HS-27A (cell line): Measurements from ENCODE around the gene TRPM5.

Experiments
- DNase-seq: peaks from one replicate; pipeline ENCODE4 v3.0.0-alpha.2; 2012; ENCODE audit warnings: low read depth, missing footprints

The TRPM5 gene

DNA sequence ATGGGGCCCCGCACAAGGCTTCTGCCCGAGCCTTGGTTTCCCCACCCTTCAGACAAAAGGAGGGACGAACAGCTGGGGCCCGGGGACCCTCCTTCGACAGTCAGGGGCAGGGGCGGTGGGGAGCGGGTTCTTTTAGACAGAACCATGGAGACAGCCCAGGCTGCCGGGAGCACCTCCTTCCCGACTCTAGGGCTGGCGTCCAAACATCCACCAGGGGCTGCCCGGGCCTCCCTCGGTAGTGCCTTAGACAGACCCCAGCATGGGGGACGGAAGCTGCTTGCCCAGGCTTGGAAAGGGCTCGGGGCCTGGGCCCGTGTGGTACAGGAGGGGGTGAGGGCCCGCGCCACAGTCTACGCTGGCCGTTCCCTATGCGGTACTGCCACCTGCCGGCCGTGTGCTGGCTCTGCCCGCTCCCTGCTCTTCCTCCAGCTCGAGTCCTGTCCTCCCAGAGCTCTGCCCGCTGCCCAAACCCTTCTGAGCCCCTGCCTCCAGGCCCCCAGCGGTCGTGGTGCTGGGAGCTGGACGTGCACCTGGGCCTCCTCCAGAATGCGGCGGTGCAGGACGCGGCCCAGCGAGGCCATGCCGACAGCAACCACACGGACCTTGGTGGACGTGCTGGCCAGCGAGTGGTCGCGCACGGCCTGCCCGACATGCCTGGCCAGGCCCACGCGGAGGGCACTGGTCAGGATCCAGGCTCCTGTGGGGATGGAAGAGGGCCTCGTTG is 23.6 kb downstream of the TRPM5 start:
- DNase-seq = no peak

DNA sequence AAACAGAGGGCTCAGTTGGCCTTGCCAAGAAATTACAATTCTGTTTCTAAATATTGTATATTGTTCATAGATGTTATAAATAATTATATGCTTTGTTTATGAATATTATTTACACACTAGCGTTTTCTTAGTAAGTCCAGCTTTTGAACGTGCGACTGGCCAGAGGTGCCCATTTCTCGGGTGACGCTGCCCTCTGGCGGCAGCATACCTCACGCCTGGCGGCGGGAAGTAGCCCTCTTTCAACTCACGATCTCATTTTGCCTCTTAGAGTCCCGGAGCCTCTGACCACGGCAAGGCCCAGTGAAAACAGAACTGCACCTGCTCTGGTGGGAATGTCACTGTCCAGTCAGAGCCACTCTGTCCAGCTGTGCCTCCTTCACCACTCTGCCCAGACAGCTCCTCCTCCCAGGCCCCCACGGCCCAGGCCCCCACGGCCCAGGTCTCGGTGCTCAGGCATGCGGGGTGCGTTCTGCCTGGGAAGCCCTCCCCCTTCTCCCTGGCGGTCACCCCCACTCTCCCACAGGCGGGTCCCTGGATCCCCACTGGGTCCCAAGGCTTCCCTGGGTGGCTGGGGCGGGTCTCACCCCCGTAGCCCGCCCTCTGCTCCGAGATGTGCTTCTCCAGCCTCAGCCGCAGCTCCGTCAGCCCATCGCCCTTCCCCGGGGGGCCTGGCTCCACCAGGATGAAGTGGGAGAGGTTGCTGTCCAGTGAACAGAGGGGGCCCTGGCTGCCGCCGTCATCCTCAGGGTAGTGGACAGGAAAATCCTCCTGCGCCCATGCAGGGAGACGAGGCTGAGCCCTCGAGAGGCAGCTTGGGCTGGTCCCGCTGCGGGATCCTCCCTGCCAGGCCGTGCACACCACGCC is 24.4 kb downstream of the TRPM5 start:
- DNase-seq = no peak

DNA sequence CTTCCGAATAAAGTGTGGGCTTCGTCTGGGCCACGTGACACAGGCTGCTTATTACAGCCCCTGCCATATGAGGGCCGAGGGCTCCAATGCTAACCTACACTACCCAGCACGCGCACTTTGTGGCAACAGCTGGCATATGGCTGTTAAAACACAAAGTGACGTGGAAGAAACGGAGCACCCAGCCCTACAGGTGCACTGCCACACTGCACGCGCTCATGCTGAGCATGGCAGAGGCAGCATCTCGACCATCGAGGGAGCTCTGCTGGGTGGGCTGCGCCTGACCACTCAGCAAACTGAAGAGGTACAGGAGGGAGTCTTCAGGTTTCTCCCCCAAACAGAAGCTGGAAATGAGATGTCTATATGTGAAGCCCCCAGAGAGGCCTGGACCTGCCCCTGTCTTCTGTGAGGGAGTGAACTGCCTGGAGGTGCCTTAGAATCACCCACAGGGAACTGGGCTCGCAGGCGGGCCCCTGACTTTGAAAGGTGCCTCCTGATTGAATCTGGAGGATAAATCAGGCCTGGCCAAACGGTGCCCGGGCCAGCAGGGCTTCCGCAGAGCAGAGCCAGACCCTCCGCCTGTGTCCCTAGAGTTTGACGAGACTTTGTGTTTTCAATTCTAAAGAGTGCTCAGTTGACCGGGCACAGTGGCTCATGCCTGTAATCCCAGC is 25.5 kb downstream of the TRPM5 start:
- no peak for DNase-seq

DNA sequence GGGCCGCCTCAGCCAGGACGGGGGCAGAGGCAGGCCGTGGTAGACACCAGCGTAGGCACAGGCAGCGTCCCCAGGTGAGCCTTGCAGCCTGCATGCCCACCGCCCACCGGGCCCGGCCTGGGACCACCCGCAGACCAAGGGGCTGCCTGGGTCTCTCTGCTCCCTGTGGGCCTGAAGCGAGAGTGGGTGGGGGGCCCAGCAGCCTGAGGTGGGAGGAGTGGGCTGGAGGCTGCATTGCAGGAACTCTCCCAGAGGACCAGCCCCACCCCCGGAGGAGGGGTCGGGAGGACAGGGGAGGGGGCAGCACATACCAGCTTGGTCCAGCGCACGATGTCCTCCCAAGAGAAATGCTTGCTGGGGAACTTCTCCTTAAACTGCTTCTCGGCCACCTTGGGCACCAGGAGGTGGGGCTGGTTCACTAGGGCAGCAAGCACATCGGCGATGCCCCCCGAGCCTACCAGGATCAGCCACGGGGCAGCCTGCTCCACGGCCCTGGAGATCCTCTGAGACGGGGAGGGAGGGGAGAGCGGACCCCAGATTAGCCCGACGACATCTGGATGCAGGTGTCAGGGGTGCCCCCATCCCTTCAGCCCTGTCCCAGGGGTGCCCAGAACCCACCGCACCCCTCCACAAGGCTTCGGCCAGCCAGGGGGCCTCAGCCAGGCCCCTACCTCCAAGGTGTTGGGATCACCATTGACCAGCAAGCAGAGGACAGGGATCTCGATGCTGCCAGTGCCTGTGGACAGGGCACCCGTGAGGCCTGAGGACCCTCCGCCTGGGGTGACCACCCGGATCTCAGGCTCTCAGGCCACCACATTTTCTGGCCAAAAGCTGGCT is 26.2 kb downstream of the TRPM5 start:
- DNase-seq = no peak

DNA sequence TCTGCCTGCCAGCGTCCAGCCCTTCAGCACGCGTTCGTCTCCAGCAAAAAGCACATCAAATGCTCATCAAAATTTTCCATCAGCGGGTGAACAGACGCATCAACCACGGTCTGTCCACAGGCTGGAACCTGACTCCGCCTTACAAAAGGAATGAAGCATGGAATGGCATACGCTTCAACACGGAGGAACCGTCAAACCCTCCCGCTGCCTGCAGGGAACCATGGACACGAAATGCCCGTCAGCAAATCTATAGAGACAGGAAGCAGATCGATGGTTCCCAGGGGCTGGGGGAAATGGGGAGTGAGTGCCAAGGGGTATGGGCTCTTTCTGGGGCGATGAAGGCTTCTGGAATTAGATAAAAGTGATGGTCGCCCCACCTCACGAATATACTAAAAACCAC is 27.5 kb downstream of the TRPM5 start:
- no peak for DNase-seq

DNA sequence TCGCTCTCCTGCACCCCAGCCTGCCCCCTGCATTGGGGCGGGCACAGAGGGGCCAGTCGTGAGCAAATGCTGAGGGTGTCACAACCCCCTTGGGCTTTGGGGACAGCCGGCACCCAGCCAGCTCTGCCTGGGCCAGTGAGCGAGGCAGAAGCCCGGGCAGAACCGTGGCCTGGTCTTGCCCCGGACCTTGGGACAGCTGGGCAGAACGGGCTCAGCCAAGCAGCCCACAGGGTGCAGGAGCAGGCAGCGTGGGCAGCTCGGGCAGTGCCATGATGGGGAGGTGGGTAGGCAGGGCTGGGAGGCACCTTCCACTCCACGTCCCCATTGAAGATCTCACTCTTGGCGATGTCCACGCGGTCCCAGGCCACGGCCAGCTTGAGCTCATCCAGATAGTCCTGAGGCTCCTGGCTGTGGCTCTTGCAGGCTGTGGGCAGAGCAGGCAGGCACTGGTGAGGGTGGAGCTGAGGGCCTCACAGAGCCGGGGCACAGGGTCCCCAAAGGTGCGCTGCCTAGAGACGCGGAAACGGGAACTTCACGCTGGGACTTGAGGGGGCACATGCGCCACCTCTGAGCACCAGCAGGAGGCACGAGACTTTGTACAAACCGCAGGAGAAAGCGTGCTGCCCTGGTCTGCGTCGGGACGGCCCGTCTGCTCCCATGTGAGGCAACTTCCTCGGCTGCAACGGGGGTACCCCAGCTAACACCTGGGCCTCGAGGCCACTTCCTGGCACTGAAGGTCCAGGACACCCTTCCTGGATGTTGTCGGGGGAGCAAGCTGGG is 28.5 kb downstream of the TRPM5 start:
- DNase-seq = no peak

DNA sequence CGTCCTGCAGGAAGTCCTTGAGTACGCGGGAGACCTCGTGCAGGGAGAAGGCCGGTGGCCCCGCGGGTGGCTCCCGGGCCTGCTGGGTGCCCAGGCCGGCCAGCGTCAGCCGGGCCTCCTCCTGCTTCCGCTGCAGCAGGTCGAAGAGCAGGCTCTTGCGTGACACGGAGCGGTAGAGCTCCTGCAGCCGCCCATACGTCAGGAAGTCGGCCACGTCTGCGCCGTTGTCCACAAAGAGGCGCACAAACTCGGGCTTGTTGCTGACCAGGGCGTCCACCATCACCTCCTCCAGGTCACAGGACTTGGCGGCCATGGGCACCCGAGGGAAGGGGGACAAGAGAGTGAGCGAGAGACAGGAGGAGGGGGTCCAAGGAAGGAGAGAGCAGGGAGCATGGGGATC is 29.1 kb downstream of the TRPM5 start:
- no peak for DNase-seq

DNA sequence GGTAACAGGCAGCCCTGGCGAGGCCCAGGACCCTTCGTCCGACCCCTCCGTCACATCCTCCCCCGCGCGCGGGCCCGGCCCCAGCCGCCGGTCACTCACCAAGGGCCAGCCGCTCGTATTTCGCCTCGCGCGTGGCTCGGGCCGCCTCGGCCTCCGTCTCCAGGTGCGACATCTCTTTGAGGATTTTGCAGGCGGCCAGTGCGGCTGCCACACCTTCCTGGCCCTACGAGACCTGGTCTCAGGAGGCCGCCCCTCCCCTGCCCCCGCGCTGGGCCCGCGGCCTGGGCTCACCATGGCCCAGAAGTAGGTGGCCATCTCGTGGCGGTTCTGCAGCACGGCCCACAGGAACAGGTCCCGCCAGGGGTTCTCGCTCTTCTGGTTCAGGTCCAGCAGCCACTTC is 29.7 kb downstream of the TRPM5 start:
- DNase-seq = no peak

DNA sequence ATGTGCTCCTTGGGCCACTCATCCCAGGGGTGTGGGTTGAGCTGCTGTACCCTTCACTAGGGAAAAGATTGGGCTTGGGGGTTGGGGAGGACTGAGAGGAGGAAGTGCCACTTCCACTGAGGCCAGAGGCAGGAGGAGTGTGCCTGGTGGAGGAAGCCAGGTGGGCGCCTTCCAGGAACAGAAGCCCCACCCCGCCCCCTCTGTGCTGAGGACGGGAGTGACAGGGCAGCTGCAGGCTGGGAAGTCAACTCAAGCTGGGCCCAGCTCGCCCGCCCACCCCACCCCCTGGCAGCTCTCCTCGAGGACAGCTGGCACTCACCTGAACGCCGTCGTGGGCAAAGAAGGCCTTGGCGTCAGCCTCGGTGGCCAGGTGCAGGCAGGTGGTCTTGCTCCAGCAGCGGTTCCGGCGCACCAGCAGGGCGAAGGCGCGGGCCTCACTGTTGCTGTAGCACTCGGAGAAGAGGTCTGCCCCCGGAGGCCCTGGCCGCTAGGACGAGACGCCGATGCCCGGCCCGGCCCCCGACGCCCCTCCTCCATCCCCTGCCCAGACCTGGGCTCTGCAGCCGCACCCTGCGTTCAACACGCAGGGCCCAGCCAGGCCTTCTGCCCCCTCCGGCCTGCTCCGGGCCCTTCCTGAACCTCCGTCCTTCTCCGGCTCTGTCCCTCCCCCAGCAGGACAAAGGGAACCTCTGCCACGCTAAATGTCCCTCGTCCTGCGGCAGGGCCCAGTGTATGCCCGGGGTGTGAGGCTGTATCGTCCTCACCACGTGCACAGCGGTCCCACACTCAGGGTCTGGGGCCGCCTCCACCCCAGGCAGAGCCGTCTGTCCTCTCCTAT is 30.4 kb downstream of the TRPM5 start:
- DNase-seq = no peak

DNA sequence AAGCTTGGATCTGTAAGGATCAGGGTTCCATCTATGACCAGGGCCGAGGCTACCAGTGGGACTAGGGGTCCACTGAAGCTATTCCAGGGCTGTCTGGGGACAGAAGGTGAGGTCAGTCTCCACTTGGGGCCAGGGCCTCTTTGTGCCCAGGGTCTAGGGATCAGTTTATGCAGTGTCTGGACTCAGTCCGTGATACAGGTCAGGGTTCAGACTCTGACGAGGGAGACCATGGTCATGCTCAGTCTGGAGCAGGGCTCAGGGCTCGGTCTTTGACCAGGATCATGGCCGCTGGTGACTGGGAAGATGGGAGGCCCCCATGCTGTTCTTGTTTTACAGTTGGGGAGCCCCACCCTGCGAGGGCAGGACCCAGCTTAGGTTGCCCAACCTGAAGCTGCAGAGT is 32.0 kb downstream of the TRPM5 start:
- DNase-seq = no peak

DNA sequence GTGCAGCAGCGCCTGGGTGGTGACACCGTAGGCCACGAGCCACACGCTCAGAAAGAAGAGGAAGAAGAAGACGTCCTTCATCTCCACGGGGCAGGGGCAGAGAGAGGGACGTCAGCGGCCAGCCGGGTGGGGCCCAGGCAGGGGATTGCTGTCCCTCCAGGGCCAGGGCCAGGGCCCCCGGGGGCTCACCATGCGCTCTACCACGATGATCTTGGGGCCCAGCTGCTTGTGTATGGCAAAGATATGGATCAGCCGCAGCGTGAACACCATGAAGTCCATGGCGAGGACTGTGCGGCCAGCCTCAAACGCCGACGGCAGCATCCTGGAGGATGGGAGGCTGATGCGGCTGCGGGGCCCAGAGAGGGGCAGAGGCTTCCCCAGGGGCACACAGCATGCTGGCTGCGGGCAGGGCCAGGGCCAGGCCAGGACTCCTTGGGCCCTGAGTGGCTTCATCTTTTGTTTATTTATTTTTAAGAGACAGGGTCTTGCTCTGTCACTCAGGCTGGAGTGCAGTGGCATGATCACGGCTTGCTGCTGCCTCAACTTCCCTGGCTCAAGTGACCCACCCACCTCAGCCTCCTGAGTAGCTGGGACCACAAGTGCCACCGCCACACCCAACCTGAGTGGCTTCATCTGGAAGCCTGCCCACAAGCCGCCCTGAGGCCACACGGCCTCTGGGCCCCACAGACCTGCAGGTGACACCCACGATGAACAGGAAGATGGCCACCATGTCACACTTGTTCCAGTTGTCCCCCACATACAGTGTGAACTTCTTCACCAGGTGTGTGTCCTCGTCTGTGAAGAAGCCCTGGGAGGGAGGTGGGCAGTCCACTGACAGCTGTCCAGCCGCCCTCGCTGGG is 32.6 kb downstream of the TRPM5 start:
- no peak for DNase-seq

DNA sequence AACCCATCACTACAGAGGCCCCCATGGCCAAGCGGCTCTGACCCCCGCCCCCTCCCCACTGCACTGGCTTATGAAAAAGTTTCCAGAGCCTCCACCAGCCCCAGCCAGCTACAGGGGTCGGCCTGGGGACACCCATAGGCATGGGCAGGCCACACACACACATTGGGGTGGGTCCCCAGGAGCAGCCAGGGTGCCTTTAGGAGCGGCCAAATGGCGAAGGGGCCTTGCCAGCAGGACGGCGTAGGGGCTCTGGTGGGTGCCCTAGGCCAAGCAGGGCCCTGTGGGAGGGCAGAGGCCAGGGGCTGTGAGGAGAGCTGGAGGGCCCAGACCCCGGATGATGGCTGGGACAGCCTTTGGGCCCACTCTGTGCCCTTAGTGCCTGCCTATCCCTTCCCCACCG is 33.7 kb downstream of the TRPM5 start:
- DNase-seq = no peak

DNA sequence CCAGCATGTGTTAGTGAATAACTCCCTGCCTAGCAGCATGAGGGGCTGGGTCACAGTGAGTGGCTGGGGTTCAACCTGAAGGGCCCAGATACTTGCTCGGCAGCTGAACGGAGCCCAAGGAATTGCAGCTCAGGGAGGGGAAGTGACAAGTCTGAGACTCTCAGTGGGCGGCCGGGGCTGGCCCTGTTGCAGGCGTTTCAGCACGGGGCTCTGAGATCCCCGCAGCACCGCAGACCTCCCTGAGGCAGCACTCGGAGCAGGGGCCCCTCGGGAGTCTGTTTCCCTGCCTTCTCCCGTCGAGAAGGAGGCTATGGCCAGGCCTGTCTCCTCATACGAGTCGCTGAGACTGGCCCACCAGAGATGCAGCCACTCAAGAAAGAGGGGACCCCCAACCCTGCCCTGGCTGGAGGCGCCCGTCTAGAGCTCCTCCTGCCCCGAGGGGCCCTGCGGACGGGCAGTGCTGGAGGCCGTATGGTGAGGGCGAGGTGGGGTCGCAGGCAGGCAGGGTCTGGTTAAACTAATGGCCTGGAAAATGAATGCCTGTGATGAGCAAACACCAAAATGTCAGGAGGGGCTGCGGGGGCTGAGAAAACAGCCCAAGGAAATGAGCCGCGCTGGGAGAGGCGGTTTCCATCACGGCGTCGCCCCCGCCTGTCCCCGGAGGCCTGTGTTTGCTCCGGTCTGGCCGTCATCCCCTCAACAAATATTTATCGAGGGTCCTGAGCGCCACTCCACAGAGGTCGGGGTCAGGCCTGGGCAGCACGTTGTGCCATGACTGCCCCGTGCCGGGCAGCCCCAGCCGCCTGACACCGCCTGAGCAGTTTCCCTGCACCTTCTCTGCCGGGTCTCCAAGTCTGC is 34.5 kb downstream of the TRPM5 start:
- DNase-seq = no peak

DNA sequence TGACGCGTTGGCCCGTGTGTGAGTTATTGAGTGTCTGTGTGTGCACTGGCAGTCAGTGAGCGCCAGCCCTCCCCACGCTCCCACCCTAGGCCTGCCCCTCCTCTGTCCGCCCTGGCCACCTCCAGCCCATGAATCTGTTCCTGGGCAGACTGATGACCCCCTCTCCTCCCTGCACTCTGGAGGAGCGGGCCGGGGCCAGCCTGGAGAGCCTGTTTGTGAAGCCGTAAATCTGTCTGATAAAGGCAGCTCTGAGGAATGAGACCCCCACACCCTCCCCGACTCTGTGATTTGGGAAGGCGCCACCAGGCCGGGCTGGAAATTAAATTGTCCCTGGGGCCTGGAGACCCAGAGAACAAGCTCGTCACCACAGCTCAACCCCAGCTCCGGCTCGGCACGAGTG is 35.2 kb downstream of the TRPM5 start:
- DNase-seq = no peak

DNA sequence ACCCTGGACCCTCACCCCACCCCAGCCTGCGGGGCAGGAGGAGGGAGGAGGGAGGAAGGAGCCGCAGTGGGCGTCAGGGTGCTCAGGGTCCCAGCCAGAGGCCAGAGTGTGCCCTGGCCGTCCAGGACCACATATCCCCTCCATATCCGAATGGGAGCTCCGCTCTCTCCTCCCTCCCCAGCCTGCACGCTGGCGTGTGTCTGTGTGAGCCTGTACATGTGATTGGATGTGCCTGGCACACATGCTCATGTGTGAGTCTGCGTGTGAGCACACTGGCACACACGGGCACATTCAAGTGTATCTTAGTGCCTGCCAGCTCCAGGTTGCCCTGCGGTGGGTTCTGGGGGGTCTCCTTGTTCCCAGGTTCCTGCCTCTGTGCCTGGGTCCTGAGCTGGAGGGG is 35.6 kb downstream of the TRPM5 start:
- DNase-seq = no peak

DNA sequence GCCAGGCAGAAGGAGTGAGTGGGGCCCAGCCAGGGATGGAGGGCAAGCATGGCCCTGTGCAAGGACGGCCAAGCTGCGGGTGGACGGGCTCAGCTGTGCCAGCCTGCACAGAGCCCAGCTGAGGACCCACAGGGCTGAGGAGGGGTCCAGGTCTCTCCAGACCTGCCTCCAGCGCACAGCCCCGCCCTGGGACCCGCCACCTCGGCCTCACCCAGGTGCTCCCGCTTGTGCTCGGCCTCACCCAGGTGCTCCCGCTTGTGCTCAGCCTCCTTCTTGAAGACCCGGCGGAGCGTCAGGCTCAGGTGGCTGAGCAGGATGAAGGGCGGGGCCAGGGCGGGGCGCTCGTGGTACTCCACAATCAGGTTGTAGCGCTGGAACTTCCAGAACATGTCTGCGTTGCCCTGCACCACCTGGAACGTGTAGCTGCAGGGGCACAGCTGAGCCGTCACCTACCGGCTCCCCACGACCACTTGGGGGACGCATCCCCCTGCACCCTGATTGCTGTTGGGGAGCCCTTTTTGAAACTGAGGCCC is 37.4 kb downstream of the TRPM5 start:
- DNase-seq = no peak

DNA sequence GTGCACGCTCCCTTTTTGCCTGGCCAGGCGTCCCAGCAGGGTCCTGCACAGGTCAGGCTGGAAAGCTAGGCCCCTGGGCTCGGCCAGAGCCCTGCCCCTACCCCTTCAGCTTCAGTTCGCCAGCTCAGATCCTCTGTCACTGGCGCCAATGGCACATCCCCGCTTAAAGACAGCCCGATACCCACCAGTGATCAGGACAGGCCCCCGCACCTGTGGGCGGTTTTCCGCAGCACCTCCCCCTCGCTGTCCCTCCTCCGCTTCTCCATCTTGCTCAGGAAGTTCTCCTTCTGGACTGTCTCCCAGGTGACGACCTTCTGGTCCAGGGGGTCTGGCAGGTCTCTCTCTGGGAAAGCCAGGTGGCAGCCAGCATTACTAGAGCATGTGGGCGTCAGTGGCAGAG is 37.9 kb downstream of the TRPM5 start:
- DNase-seq = no peak

DNA sequence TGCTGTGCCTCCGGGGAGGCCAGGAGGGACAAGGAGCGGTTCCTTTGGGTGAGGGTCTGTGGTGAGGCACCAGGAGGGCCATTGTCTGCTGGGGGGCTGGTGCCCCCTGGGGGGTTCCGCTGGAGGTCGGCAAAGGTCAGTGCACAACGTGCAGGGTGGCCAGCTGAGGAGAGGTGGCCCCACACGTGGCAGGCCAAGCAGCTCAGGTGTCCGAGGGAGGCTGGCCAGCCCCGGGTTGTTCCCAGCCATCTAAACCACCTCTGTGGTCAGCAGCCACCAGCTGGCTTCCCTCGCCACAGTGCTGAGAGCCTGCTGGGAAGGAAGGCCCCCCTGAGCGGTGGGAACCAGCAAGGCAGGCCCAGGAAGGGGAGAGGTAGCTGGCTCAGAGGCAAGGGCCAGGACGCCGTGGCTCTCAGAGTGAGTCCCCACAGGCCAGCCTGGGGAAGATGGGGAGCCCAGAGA is 39.5 kb downstream of the TRPM5 start:
- no peak for DNase-seq
